GM12891 (cell line): Measurements from ENCODE around the gene GALNT18.
"Not testable (repeated sequence)": the region's sequence is repeated elsewhere in the genome, so short reads cannot be mapped to it uniquely, and the experiment has no call there.

Experiments
- DNase-seq: peaks from one replicate; pipeline ENCODE4 v3.0.0; 2011; ENCODE audit warnings: low spot score; ENCODE audit not compliant: insufficient read length
- FAIRE-seq: peaks from 2 replicates; lab custom pipeline; 2011; peaks lifted over from hg19 to GRCh38; lab: Jason Lieb, UNC
- PAX5 ChIP-seq: IDR thresholded peaks from 2 replicates; pipeline ENCODE4 v1.6.1; 2011; ENCODE audit warnings: low read length, moderate library complexity, mild to moderate bottlenecking; ENCODE audit not compliant: insufficient read depth, severe bottlenecking
- POLR2A ChIP-seq: IDR thresholded peaks from 2 replicates; pipeline ENCODE4 v1.6.1; 2011; ENCODE audit warnings: low read depth, low read length, control low read depth
- POLR2AphosphoS5 ChIP-seq: IDR thresholded peaks from 2 replicates; pipeline ENCODE4 v1.6.1; 2011; ENCODE audit warnings: low read depth, low read length, control low read depth
- POU2F2 ChIP-seq: IDR thresholded peaks from 2 replicates; pipeline ENCODE4 v1.6.1; 2011; ENCODE audit warnings: low read depth, mild to moderate bottlenecking, control low read depth, low read length, moderate library complexity
- SPI1 ChIP-seq: IDR thresholded peaks from 2 replicates; pipeline ENCODE4 v1.6.1; 2011; ENCODE audit warnings: low read depth, low read length, control low read depth
- TAF1 ChIP-seq: IDR thresholded peaks from 2 replicates; pipeline ENCODE4 v1.6.1; 2011; ENCODE audit warnings: low read depth, low read length, control low read depth

The GALNT18 gene

DNA sequence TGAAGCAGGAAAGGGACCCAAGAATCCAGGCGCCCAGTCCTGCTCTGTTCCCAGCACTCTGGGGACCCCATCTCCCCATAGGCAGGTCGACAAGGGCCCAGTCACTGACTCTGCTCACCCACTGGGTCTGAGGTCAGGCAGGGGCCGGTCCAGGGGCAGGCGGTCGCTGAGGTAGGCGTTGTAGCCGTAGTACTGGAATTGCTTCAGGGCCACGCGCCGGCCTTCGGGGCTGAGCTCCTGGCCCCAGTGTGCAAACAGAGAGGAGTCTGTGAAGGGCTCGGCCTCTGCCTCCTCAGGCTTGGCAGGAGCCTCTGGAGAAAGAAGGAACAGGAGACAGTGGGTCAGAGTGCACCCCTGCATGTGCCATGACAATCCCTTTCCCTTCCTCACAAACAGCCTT, 173.2 kb downstream of the GALNT18 start:
- DNase-seq, result no peak
- FAIRE-seq, result no peak
- TF ChIP-seq POLR2A (no peak), TAF1 (no peak), POLR2AphosphoS5 (no peak), PAX5 (no peak), SPI1 (no peak), POU2F2 (no peak)

DNA sequence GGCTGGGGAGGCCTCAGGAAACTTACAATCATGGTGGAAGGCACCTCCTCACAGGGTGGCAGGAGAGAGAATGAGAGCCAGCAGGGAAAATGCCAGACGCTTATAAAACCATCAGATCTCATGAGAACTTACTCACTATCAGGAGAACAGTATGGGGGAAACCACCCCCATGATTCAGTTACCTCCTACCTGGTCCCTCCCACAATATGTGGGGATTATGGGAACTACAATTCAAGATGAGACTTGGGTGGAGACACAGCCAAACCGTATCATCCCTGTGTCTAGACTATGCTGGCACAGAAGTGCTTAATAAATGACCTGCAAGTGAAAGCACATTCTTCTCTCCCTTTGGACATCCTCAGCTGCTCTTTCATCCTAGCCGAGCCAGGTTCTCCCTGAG, 174.2 kb downstream of the GALNT18 start:
- not testable (repeated sequence) for DNase-seq, FAIRE-seq

DNA sequence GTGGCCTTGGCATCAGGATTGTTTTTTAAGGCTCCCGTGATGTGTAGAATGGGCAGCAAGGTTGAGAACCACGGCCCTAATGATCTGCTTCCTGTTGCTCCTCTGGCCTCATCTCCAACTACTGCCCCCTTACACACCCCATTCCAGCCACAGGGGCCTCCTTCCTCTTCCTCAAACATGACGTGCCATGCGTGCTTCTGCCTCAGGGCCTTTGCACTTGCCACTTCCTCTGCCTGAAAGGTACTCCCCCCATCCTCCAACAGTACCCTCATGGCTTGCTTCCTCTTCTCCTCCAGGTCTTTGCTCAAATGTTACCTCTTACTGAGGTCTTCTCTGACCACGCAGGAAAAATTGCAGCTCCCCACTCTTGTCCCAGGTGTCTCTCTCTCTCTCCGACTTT, 174.8 kb downstream of the GALNT18 start:
- DNase-seq (no peak), FAIRE-seq (no peak)
- TF ChIP-seq POLR2A (no peak), SPI1 (no peak), PAX5 (no peak), POU2F2 (no peak), POLR2AphosphoS5 (no peak), TAF1 (no peak)

DNA sequence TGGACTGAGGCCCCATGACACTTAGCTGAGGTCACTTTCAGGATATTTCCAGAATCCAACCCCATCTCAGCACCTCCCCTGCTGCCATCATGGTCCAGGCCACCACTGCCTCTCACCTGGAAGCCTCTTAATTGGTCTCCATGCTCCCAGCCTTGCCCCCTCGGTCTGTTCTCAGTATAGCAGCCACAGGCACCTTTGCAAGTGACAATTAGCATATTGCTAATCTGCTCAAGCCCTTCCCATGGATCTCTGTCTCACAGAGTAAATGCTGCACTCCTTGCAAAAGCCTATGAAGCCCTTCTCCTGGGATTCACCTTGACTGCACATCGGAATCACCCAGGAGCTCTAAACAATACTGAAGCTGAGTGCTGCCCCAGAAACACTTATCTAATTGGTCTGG, 175.2 kb downstream of the GALNT18 start:
- no peak for FAIRE-seq
- no peak for DNase-seq
- no peak for TF ChIP-seq PAX5
- no peak for TF ChIP-seq POLR2A

DNA sequence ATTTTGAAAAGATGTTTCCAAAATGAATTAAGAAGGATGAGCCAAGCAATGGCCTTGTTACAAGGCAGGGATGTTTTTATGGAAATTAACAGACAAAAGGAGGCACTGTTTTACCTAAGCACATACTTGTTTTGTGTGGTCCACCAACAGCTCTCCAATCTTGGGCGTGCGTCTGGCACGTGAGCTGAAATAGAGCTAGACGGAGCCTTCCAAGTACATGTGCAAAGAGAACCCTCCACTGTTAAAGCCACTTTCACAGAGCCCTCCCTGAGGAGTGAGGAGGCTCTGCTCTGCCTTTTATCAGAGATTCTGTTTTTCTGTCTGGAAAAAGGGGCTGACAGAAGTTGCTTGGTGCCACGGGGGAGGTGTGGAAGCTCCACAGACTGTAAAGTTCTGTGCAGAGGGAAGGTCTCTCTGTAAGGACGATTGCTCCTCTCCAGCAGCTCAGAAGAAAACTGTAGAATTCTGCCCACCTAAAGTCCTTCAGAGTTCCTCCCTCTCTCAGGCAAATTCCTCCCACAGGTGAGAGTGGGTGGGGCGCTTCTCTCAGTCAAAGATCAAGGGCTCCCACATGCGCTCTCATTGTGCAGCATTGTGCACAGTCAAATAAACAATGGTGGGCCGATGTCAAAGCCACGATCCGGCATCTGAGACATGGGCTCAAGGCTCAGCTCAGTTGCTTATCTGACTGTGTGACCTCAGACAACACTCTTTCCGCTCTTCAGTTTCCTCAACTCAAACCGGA, 176.2 kb downstream of the GALNT18 start:
- no peak for DNase-seq
- no peak for FAIRE-seq
- TF ChIP-seq PAX5, result no peak
- no peak for TF ChIP-seq POLR2AphosphoS5
- no peak for TF ChIP-seq TAF1
- no peak for TF ChIP-seq POLR2A
- no peak for TF ChIP-seq SPI1
- TF ChIP-seq POU2F2, result no peak

DNA sequence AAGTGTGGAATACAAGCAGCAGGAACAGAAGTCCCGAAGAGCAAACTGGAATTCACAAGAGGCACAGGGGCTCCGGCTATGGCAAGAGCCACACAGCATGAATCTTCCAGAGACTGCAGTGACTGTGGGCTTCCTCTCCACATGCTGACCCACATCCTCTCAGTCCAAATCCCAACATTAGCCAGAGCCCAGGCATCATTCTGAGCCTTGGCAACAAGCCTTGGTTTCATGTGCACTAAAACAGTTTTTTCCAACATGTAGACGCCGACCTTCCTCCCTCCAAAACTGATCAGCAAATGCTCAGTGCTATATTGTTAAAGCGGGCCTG, 177.0 kb downstream of the GALNT18 start:
- no peak for DNase-seq
- FAIRE-seq, result no peak

DNA sequence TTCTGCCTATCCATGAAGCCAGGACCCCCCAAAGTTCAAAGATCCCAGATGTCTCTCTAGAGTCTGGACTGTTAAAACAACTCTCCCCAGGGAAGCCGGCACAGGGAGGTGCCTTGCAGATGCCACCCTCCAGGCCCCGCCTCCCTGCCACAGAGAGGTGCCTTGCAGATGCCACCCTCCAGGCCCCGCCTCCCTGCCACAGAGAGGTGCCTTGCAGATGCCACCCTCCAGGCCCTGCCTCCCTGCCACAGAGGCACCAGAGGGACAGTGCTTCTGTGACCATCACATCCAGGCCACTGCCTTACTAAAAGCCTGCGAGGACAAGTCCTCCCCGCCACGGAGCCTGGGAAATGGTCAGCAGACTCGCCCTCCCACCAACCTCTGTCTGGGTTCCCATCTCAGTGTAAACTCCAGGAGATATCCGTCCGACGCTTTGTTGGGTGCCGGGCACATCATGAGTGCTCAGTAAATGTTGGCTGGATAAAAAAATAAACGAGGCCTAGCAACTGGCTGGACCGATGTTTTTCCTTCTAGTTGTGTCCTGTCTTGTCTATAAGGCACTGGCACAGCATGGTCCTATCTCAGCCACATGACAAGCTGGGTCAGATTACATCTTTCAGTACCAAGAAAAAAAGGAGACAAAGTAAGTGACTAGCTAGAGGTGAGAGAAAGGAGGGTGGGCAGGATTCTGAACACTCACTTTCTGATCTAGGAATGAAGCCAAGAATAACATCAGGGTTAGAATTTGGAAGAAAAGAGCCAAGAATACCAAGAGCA, 177.6 kb downstream of the GALNT18 start:
- TF ChIP-seq TAF1, result no peak
- no peak for TF ChIP-seq PAX5
- no peak for TF ChIP-seq SPI1
- no peak for TF ChIP-seq POU2F2
- TF ChIP-seq POLR2AphosphoS5, result no peak
- TF ChIP-seq POLR2A, result no peak
- no peak for DNase-seq
- FAIRE-seq, result no peak

More for the DNA sequence above, 177.0 kb downstream of the GALNT18 start:
- TF ChIP-seq PAX5 (no peak), SPI1 (no peak), POU2F2 (no peak), TAF1 (no peak), POLR2AphosphoS5 (no peak), POLR2A (no peak)

DNA sequence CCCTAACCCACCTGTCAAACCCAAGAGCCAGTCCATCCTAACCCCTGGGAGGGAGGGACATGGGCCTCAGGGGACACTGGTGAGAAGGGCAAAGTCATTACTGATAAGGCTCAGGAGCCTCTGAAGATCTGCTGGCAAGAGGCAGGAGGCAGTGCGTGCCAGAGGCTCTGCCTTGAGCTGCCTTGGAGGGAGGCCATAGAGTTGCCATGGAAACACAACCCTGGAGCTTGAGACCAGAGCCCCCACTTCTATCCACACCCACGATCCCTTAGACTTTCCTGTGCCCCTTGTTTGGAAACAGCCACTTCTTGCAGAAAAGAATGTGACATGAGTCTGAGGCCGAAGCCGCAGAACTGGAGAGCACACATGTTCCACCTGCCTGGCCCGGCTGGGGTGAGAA, 179.0 kb downstream of the GALNT18 start:
- no peak for FAIRE-seq
- TF ChIP-seq TAF1 (no peak), POU2F2 (no peak), SPI1 (no peak), POLR2A (no peak), PAX5 (no peak), POLR2AphosphoS5 (no peak)
- no peak for DNase-seq

DNA sequence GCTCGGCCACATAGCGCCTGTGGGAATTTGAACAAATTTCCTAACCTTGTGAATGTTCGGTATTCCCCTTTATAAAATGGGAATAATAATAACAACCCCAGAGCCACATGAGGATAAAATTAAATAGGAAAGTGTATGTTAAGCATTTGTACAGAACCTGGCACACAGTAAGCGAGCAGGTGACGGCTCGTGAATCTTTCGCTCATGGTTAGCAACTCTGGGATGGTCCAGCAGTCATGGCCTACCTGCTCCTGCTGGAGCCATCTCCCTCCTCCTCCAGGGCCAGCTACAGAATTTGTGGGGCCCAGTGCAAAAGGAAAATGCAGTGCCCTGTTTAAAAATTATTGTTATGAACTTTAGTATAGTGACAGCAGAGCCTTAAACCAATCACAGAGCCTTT, 180.3 kb downstream of the GALNT18 start:
- TF ChIP-seq POU2F2 (no peak), PAX5 (no peak), POLR2A (no peak), POLR2AphosphoS5 (no peak), SPI1 (no peak), TAF1 (no peak)
- DNase-seq (no peak), FAIRE-seq (no peak)

DNA sequence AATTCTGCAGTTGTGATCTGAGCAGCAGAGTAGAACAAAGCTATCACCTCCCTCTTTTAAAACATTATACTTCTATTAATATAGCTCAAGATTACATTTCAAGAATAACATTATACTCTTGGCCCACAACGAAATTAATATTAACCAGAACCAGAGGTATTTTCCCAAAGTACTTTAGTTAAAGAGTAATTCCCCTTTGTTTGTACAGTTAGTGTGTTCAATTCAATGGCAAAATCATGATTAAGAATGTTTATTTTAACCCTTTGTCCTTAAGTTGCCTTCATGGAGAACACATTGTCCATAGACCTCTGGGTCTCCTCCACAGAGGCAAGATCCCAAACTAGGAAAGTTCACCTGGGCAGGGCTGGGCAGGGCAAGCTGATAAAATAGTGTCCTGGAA, 180.7 kb downstream of the GALNT18 start:
- DNase-seq (no peak), FAIRE-seq (no peak)
- TF ChIP-seq TAF1 (no peak), POLR2AphosphoS5 (no peak), POU2F2 (no peak), PAX5 (no peak), SPI1 (no peak), POLR2A (no peak)
